Right ventricle myocardium inferior (tissue), 1 donor: Measurements from ENCODE around the gene CSAG3. TPM values are rescaled to one million over a fixed set of nuclear protein-coding genes. Genes with fewer than 3 reads are reported as not detected.
"Not testable (repeated sequence)": the region's sequence is repeated elsewhere in the genome, so short reads cannot be mapped to it uniquely, and the experiment has no call there.

Experiments
- ATAC-seq: fragments of 200-7000 bp; cut with Tn5 transposase; one replicate; pipeline ENCODE4 v1.9.1; 2020; ENCODE audit warnings: mild to moderate bottlenecking, moderate library complexity
- DNase-seq: peaks from one replicate; pipeline ENCODE4 v3.0.0; 2021; ENCODE audit errors: missing footprints
- intact Hi-C: fragments of 100-400 bp; cut with DNase I; formaldehyde crosslinking; loops from one replicate; pipeline ENCODE4 v1.11.0; 2022
- long read RNA-seq: library from polyadenylated mRNA; unstranded; transcript quantifications from one replicate; pipeline ENCODE4 v2.0.0, GENCODE V29; 2021
- total RNA-seq: library from RNA; stranded (reverse); fragmentation: NEBNext Ultra II Directional; extraction: Animal tissue kit (Norgen Biotek cat#: 25700); gene quantifications from one replicate; pipeline ENCODE4 v1.2.1, GENCODE V29; 2021
- donor health status: DM: no; HTN: yes; CAD: no; lungs with severe emphysema.

Gene CSAG3
- not detected for total RNA-seq
- long read RNA-seq: 0 reads

GRCh38 chrX:152758918-152759317, at the start of gene CSAG3:
Gene CSAG3, plus strand, starts transcription at chrX:152759218.
- DNase-seq, intact Hi-C loops, ATAC-seq: not testable (repeated sequence)

- intact Hi-C loops, ATAC-seq, DNase-seq: not testable (repeated sequence)
Observed at GRCh38 chrX:152713195-152713594, 45.8 kb upstream of the CSAG3 start.

GRCh38 chrX:152713815-152714787, 44.9 kb upstream of the CSAG3 start, which contains the start of gene MAGEA2B:
Gene MAGEA2B, plus strand, starts transcription at chrX:152714628. Its CDS starts 2,479 bp downstream, at chrX:152717107.
- ATAC-seq, DNase-seq, intact Hi-C loops: not testable (repeated sequence)

GRCh38 chrX:152725409-152725808, 33.6 kb upstream of the CSAG3 start:
- intact Hi-C loops: no loop called here

GRCh38 chrX:152733261-152733975, 25.6 kb upstream of the CSAG3 start, which contains the start of the genes CSAG1 and MAGEA12:
Gene CSAG1, minus strand, starts transcription at chrX:152733721. Its CDS starts 1,261 bp downstream, at chrX:152732460.
Gene MAGEA12, plus strand, starts transcription at chrX:152733757. Its CDS starts 2,405 bp downstream, at chrX:152736162.
- ATAC-seq (no peak), DNase-seq (no peak)
- intact Hi-C loops: no loop called here

More at GRCh38 chrX:152725409-152725808, 33.6 kb upstream of the CSAG3 start:
- no peak for ATAC-seq
- DNase-seq: no peak

GRCh38 chrX:152734143-152734858, 24.7 kb upstream of the CSAG3 start:
- DNase-seq, ATAC-seq, intact Hi-C loops: not testable (repeated sequence)

- ATAC-seq (no peak), DNase-seq (no peak)
- intact Hi-C loops: no loop called here
Observed at GRCh38 chrX:152735101-152735500, 23.9 kb upstream of the CSAG3 start.

GRCh38 chrX:152735860-152736511, 23.0 kb upstream of the CSAG3 start:
- intact Hi-C loops: no loop called here
- DNase-seq: no peak
- no peak for ATAC-seq

GRCh38 chrX:152736528-152736927, 22.5 kb upstream of the CSAG3 start:
- DNase-seq, intact Hi-C loops, ATAC-seq: not testable (repeated sequence)

- ATAC-seq (no peak), DNase-seq (no peak)
- intact Hi-C loops: no loop called here
Observed at GRCh38 chrX:152738560-152738959, 20.5 kb upstream of the CSAG3 start.

GRCh38 chrX:152753686-152754650, 5.0 kb upstream of the CSAG3 start, which contains the start of gene MAGEA2:
Gene MAGEA2, minus strand, starts transcription at chrX:152753842. Its CDS starts 2,479 bp downstream, at chrX:152751363.
- ATAC-seq, DNase-seq, intact Hi-C loops: not testable (repeated sequence)

GRCh38 chrX:152754871-152755270, 4.1 kb upstream of the CSAG3 start:
- DNase-seq, intact Hi-C loops, ATAC-seq: not testable (repeated sequence)

- DNase-seq, intact Hi-C loops, ATAC-seq: not testable (repeated sequence)
Observed at GRCh38 chrX:152759544-152759943, 526 bp downstream of the CSAG3 start.

- intact Hi-C loops, DNase-seq: not testable (repeated sequence)
- peak; percentile 37 for ATAC-seq
Observed at GRCh38 chrX:152761582-152761981, 2.6 kb downstream of the CSAG3 start.

GRCh38 chrX:152766562-152766961, 7.5 kb downstream of the CSAG3 start:
- intact Hi-C loops, ATAC-seq, DNase-seq: not testable (repeated sequence)

GRCh38 chrX:152769549-152770289, 10.7 kb downstream of the CSAG3 start, which contains the start of gene MAGEA6:
Gene MAGEA6, minus strand, starts transcription at chrX:152769689. Its CDS starts 2,039 bp downstream, at chrX:152767650.
- ATAC-seq, DNase-seq, intact Hi-C loops: not testable (repeated sequence)
